Activated B cell treated with CpG ODN at 0.5 μM for 24 hours (primary cell): ENCODE results near the gene PRADC1. TPM values are rescaled to one million over a fixed set of nuclear protein-coding genes. Genes with fewer than 3 reads are reported as not detected.

Experiments used
- ATAC-seq: fragments of 200-7000 bp; cut with Tn5 transposase; one replicate; pipeline ENCODE4 v1.10.0; 2021; ENCODE audit warnings: low read depth, mild to moderate bottlenecking, moderate library complexity
- CTCF ChIA-PET: fragments of 350-600 bp; sonication (Branson Sonifier 250); formaldehyde crosslinking; loops from one replicate; lab custom pipeline; 2021; ENCODE audit warnings: antibody characterized with exemption; lab: Charles Lee
- POLR2A ChIA-PET: fragments of 350-600 bp; sonication (Branson Sonifier 250); formaldehyde crosslinking; loops from one replicate; lab custom pipeline; 2021; ENCODE audit warnings: antibody characterized with exemption; lab: Charles Lee
- DNase-seq: peaks from one replicate; pipeline ENCODE4 v3.0.0; 2022
- H3K27ac Mint-ChIP-seq: one replicate; pipeline ENCODE4 v1.8.0; 2020; ENCODE audit warnings: mixed read lengths
- H3K27me3 Mint-ChIP-seq: one replicate; pipeline ENCODE4 v1.8.0; 2021; ENCODE audit warnings: mixed read lengths
- H3K36me3 Mint-ChIP-seq: one replicate; pipeline ENCODE4 v1.8.0; 2021; ENCODE audit warnings: low read depth, mixed read lengths
- H3K4me1 Mint-ChIP-seq: one replicate; pipeline ENCODE4 v1.8.0; 2021; ENCODE audit warnings: mixed read lengths
- H3K4me3 Mint-ChIP-seq: one replicate; pipeline ENCODE4 v1.8.0; 2020; ENCODE audit warnings: mild to moderate bottlenecking, mixed read lengths
- H3K9me3 Mint-ChIP-seq: one replicate; pipeline ENCODE4 v1.8.0; 2020; ENCODE audit warnings: mixed read lengths
- CTCF ChIP-seq: fragments of 200-600 bp; IDR thresholded peaks from one replicate; pipeline ENCODE4 v1.8.0; 2022; ENCODE audit warnings: antibody characterized with exemption, mild to moderate bottlenecking
- intact Hi-C: fragments of 100-400 bp; cut with micrococcal nuclease; formaldehyde crosslinking; loops from one replicate; pipeline ENCODE4 v1.15.1; 2024
- total RNA-seq: library from RNA; stranded (reverse); gene quantifications from 2 replicates; pipeline ENCODE4 v1.2.3, GENCODE V29; 2022

Gene PRADC1
- total RNA-seq, 1 donor from 2014 or later: 4.6 TPM

GRCh38 chr2:73255907-73256617 is 23.0 kb upstream of the PRADC1 start:
- H3K4me3 Mint-ChIP-seq: no peak overlapping the region
- H3K36me3 Mint-ChIP-seq: peaks cover 60% of the 10 kb centered on the region
- POLR2A ChIA-PET: interaction anchor here (1.4 kb wide), 1 partner anchor 23 kb away, joined by 4 read pairs; the partner anchor contains the start of genes CCT7 and PRADC1
- ATAC-seq (peak; percentile 10), DNase-seq (no peak)
- H3K27ac Mint-ChIP-seq: no peak overlapping the region
- CTCF ChIA-PET: no interaction called here
- no peak for TF ChIP-seq CTCF
- intact Hi-C loops: no loop called here
- no peaks in the 10 kb centered on the region for H3K9me3 Mint-ChIP-seq
- H3K4me1 Mint-ChIP-seq: no peaks in the 10 kb centered on the region
- H3K27me3 Mint-ChIP-seq: no peaks in the 10 kb centered on the region

DNA sequence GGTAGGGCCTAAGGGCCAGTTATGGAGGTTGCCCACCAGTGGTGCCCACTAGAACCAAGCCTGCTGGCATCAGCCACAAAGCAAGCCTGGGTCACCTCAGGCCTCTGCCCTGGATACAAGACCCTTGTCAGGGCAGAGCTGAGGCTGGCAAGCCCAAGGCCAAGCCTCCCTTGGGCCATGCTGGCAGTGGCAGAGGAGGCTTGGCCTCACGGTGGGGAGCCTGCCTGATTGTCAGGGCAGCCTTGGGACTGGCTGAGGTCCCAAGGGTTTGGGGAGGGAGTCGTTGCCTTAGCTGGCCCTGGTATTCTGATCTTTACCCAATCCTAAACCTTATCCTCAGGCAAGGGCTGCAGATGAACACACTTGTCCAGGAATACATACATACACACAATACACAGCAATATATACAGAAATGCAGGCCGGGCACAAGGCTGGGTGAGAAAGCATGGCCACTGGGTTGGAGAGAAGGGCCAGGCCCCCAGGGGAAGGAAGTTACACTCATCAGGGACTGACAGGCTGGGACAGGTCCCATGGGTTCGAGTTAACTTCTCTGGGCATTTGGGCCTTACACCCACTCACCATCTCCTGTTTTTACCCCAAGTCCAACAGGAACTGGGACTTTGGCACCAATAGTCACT is 22.1 kb upstream of the PRADC1 start:
- H3K36me3 Mint-ChIP-seq: peaks cover 65% of the 10 kb centered on the region
- no peaks in the 10 kb centered on the region for H3K9me3 Mint-ChIP-seq
- no peaks in the 10 kb centered on the region for H3K27me3 Mint-ChIP-seq
- no peak for TF ChIP-seq CTCF
- ATAC-seq (no peak), DNase-seq (no peak)
- no peak overlapping the region for H3K27ac Mint-ChIP-seq
- H3K4me3 Mint-ChIP-seq: no peak overlapping the region
- intact Hi-C loops: no loop called here
- ChIA-PET POLR2A (interaction anchor here (1.2 kb wide), 1 partner anchor 30 kb away, joined by 3 read pairs; no protein-coding TSS in a partner anchor), CTCF (interaction anchor here (1.4 kb wide), 1 partner anchor 35 kb away, joined by 5 read pairs; no protein-coding TSS in a partner anchor)
- H3K4me1 Mint-ChIP-seq: no peaks in the 10 kb centered on the region

DNA sequence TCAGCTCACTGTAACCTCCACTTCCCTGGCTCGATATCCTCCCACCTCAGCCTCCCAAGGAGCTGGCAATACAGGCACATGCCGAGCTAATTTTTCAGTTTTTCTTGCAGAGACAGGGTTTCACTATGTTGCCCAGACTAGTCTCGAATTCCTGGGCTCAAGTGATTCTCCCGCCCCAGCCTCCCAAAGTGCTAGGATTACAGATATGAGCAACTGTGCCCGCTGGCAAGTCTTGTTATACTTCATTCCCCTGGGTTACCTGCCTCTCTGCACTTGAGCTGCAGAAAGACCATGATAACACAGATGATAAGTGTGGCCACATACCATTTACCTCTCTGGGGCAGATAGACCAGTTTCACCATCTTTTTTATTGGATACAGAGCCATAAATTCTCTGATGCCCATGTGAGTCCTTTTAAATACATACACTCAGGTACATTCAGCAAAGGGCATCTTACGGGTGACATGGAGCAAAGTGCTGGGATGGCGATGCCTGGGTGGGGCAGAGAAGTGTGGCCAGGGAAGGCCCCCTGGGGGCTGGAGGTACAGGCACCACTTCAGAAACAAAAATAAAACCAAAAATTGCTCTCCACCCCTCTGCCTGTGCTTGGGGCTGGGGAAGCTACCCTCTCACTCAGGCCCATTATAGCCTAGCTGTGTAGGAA is 21.4 kb upstream of the PRADC1 start:
- no peaks in the 10 kb centered on the region for H3K4me1 Mint-ChIP-seq
- no peak for TF ChIP-seq CTCF
- ChIA-PET POLR2A (interaction anchor here (1.2 kb wide), 2 partner anchors 20 to 31 kb away, joined by 3 read pairs; partner anchors contain the start of gene CCT7), CTCF (interaction anchor here (1.4 kb wide), 1 partner anchor 36 kb away, joined by 5 read pairs; no protein-coding TSS in a partner anchor)
- H3K9me3 Mint-ChIP-seq: no peaks in the 10 kb centered on the region
- peaks cover 65% of the 10 kb centered on the region for H3K36me3 Mint-ChIP-seq
- no peak overlapping the region for H3K27ac Mint-ChIP-seq
- DNase-seq (no peak), ATAC-seq (no peak)
- H3K27me3 Mint-ChIP-seq: no peaks in the 10 kb centered on the region
- no peak overlapping the region for H3K4me3 Mint-ChIP-seq
- intact Hi-C loops: loop anchor here (5.0 kb wide), 1 partner anchor 38 kb away; the partner anchor contains the start of gene EGR4

GRCh38 chr2:73253901-73254300 is 20.9 kb upstream of the PRADC1 start:
- no peaks in the 10 kb centered on the region for H3K4me1 Mint-ChIP-seq
- TF ChIP-seq CTCF: no peak
- ChIA-PET POLR2A (interaction anchor here (1.2 kb wide), 2 partner anchors 20 to 31 kb away, joined by 3 read pairs; partner anchors contain the start of gene CCT7), CTCF (interaction anchor here (1.4 kb wide), 1 partner anchor 36 kb away, joined by 5 read pairs; no protein-coding TSS in a partner anchor)
- H3K27ac Mint-ChIP-seq: no peak overlapping the region
- no peaks in the 10 kb centered on the region for H3K27me3 Mint-ChIP-seq
- no peak overlapping the region for H3K4me3 Mint-ChIP-seq
- ATAC-seq: no peak
- peaks cover 65% of the 10 kb centered on the region for H3K36me3 Mint-ChIP-seq
- intact Hi-C loops: loop anchor here (5.0 kb wide), 1 partner anchor 38 kb away; the partner anchor contains the start of gene EGR4
- DNase-seq: no peak
- no peaks in the 10 kb centered on the region for H3K9me3 Mint-ChIP-seq
